Esophagus mucosa (tissue), 1 donor: ENCODE data around the gene UBE2D1. TPM values are rescaled to one million over a fixed set of nuclear protein-coding genes. Genes with fewer than 3 reads are reported as not detected.
A peak's percentile ranks its signal among the peaks of the same experiment; 100 is the strongest.

ENCODE experiments used
- ATAC-seq: fragments of 200-7000 bp; cut with Tn5 transposase; one replicate; pipeline ENCODE4 v1.9.1; 2020
- total RNA-seq: library from RNA; stranded (reverse); gene quantifications from one replicate; pipeline ENCODE4 v1.2.4, GENCODE V29; 2023
- donor health status: DM: yes; HTN: yes; CAD: no.

Gene UBE2D1
- total RNA-seq = 10.6 TPM

DNA sequence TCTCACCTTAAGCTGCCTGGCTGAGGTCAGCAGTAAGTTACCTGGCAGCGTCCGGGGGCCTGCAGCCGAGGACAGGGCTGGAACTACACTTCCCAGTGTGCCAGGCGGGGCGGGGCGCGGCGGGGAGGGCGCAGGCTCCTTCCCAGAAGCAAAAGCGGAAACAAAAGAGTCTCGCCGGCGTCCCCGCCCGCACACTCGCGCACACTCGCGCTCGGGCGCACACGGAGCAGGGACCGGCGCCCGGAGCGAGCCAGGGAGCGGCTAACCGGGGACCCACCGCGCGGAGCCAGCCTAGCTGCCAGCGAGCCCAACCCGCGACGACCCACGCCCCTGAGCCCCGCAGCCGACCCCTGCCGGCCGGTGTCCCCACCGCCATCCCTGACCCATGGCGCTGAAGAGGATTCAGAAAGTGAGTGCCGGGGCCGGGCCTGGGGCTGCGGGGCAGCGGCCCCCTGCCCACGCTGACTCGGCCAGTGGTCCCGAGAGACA, at the start of gene UBE2D1:
Gene UBE2D1, plus strand, starts transcription at position 190 of the 489 bp plus-strand sequence. Its CDS starts 196 bp downstream, at position 386.
- peak; percentile 97 for ATAC-seq

GRCh38 chr10:58291538-58292174, 43.1 kb upstream of the UBE2D1 start:
- ATAC-seq = peak; percentile 79

DNA sequence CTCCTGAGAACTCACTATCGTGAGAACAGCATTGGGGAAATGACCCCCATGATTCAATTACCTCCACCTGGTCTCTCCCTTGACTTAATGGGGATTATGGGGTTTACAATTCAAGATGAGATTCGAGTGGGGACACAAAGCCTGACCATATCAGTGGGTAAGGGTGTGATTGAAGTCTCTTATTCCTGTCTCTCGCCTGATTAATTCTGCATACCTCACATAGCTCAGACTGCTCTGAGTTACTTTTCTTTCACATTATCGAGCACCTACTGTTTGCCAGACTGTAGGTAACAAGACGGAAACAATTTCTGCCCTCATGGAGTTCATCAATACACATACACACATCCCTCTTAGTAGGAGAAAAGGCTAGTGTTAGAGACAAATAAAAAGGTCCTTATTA, 40.8 kb upstream of the UBE2D1 start:
- ATAC-seq = no peak

GRCh38 chr10:58299580-58299979, 35.2 kb upstream of the UBE2D1 start:
- ATAC-seq = peak; percentile 52

- no peak for ATAC-seq
Measured at GRCh38 chr10:58300676-58301075, 34.1 kb upstream of the UBE2D1 start.

GRCh38 chr10:58302254-58302653, 32.6 kb upstream of the UBE2D1 start:
- no peak for ATAC-seq

DNA sequence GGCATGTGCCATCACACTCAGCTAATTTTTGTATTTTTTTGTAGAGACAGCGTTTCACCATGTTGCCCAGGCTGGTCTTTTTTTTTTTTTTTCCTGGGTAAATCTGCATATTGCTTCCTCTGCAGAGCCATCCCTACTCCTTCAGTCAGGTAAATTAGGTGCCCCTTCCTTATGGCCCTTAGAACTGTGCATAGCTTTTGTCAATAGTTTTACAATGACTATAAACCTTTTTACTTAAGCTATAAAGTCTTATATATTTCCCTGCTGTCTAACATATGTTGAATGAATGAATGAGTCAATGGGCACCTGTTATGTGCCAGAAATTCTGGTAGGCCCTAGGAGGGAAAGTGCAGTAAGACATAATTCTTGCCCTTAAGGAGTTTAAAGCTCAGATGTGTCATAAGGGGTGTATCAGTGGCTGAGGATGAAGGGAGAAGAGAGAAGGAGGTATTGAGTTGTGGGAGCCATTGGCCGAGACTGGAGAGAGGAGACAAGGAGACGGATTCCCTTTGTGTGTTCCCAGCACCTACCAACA, 30.6 kb upstream of the UBE2D1 start:
- ATAC-seq = no peak

DNA sequence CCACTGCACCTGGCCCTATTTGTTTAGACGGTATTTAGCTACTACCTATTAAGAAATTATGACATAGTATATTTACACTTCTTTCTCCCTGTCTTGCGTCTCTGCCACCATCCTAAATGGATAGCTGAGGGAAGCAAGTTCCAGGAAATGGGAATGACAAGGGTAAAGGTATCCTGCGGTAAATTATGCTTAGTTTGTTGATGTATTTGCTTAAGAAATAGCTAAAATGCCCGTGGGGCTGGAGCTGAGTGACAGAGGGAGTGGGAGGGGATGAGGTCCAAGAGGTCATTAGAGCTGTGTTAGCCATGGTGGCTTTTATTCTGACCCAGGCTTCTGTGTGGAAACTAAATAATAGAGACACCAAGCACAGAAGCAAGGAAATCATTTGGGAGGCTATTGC, 29.0 kb upstream of the UBE2D1 start:
- ATAC-seq = no peak

GRCh38 chr10:58307676-58308075, 27.1 kb upstream of the UBE2D1 start:
- ATAC-seq = no peak

- no peak for ATAC-seq
Measured at GRCh38 chr10:58311026-58311425, 23.8 kb upstream of the UBE2D1 start.

DNA sequence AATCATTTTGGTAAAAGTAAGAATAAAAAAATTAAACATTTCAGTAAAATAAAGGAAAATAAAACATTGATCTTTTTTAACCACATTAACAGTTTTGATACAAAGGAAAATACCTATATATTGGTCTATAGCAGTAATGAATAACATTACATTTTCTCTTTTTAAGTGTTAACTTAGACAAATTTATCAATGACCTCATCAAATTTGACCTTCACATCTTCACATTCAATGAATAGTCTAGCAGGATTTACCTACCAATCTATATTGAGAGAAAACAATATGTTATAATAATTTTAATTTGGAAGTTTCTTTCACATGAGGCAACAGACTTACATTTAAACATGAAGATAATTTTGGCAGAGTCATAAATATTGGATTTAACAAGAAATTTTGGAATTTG, 17.9 kb upstream of the UBE2D1 start:
- ATAC-seq = no peak

- no peak for ATAC-seq
Measured at GRCh38 chr10:58318346-58318745, 16.5 kb upstream of the UBE2D1 start.

DNA sequence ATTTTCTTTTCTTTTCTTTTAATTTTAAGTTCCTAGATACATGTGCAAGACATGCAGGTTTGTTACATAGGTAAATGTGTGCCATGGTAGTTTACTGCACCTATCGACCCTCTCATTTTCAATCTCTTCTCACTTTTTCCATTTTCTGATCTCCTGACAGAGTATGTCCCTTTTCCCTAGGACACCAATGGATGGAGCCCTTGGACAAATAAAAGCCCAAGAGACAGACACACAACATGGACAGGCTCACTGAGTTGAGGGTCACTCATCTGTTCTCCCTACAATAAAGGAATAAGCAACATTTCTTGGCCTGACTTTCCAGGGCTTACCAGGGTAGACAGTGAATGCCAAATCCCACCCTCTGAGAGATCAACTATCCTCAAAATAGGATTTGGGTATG, 15.2 kb upstream of the UBE2D1 start:
- no peak for ATAC-seq

- no peak for ATAC-seq
Measured at GRCh38 chr10:58320351-58321049, 14.3 kb upstream of the UBE2D1 start.

GRCh38 chr10:58322072-58322834, 12.6 kb upstream of the UBE2D1 start:
- ATAC-seq = no peak

- no peak for ATAC-seq
Measured at GRCh38 chr10:58322835-58323209, 12.0 kb upstream of the UBE2D1 start.

- peak; percentile 79 for ATAC-seq
Measured at GRCh38 chr10:58326967-58327381, 7.8 kb upstream of the UBE2D1 start.

- no peak for ATAC-seq
Measured at GRCh38 chr10:58328233-58328632, 6.6 kb upstream of the UBE2D1 start.

DNA sequence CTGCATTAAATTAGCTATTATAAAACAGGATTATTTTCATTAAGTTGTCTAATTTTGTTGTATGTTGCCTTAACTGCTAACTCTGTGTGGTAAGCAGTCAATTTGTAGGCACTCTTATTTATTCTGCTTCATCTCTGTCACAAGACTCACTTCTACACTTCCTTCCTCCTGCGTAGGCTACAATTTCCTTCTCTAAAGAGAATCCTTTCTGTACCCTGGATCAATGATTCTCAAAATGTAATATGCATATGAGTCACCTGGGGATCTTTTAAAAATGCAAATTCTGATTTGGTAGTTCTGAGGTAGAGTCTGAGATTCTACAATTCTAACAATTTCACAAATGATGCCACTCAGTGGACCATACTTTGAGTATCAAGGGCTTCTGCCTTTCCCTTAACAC, 4.4 kb upstream of the UBE2D1 start:
- no peak for ATAC-seq

GRCh38 chr10:58331646-58332045, 3.2 kb upstream of the UBE2D1 start:
- ATAC-seq = no peak

DNA sequence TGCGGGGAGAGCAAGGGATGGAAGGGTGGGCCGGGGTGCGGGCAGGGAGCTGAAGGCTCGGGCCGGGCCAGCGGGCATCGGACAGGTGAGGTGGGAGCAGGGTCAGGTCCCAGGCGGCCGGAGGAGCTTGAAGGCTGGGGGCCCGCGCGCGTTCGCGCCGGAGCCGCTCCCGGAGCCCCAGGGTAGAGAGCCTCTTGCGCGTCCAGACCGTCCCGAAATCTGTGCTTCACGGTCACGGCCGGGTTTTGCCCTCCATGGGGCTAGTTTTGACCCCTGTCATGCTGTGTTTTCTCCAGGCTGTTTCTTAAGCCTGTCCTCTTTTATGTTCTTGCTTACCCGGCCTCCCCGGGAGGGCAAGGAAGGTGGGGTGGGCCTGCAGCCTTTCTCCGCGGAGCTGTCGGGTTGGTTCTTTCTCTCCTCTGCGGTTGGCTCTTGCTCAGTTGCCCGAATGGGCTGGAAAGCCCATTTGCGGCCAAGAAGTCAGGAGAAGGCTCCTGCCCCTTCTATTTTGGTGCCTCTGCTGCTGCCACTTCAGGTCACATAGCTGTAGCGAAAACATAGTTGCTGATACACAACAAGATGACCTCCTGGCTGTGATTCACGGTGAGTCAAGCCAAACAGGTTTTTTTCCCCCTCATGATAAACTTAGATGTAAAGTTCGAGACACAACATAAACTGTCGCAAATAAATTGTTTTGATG, 650 bp downstream of the UBE2D1 start:
- ATAC-seq = peak; percentile 60

DNA sequence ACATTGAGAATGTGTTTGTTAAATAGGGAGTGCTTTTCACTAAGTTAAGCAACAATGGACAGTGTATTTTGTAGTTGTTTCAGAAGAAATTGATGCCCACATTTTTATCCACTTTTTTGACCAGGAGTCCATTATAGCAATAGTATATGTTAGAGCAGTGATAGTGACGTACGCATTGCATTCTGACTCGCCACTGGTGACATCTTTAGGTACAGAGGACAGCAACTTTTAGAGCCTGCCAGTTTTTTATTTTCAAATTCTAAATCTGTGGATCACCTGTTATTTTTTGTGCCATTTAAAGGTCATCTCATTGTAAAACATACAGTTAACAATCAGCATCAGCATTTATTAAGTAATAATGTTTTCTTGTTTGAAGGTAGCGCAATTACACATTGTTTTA, 1.4 kb downstream of the UBE2D1 start:
- no peak for ATAC-seq

DNA sequence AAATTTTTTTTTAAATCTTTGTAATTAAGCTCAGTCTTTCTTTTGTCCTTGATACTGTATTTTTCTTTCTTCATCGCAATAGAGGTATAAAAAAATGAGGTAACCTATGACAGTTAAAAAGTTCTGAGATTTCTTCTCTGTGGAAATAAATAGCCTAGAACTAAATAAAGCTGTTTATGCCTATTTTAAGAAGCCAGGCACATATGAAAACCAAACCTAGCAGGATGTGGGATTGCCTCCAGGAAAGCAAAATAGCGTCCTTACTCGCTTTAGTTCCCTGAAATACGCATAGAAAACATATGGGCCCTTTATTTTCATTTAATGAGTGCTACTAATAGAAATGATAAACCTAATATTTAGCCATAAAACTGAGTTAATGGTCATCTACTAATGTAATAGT, 6.6 kb downstream of the UBE2D1 start:
- no peak for ATAC-seq
